Superior temporal gyrus (tissue), 1 donor: ENCODE measurements around the gene USP28.
A peak's percentile ranks its signal among the peaks of the same experiment; 100 is the strongest.

Experiments used
- DNase-seq: peaks from one replicate; pipeline ENCODE4 v3.0.0-alpha.2; 2016; ENCODE audit errors: extremely low spot score

USP28 gene

GRCh38 chr11:113876798-113877669 lies 1.7 kb upstream of the USP28 start:
- no peak for DNase-seq

DNA sequence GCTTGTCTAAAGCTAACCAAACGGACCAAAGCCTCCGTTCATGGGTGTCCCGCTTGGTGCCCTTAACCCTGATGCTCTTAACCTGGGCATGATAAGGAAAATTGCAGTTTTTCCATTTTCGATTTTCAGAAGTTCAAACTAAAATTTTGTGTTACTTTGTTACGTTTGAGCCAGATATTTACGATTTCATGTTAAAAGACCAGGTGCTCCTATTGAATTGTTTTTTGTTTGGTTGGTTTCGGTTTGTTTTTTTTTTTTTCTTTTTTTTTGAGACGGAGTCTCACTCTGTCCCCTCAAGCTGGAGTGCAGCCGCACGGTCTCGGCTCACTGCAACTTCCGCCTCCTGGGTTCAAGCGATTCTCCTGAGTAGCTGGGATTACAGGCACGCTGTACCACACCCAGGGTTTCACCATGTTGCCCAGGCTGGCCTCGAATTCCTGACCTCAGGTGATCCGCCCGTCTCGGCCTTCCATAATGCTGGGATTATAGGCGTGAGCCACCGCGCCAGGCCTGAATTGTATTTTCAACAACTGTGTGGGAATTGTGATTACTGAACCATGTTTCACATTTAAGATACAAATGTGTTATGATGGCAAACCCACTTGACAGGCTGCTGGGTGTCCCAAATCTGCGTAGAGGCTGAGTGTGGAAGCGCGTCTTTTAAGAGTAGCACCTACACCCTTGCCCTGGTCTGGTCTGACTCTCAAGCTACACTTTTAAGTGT lies 864 bp upstream of the USP28 start:
- no peak for DNase-seq

DNA sequence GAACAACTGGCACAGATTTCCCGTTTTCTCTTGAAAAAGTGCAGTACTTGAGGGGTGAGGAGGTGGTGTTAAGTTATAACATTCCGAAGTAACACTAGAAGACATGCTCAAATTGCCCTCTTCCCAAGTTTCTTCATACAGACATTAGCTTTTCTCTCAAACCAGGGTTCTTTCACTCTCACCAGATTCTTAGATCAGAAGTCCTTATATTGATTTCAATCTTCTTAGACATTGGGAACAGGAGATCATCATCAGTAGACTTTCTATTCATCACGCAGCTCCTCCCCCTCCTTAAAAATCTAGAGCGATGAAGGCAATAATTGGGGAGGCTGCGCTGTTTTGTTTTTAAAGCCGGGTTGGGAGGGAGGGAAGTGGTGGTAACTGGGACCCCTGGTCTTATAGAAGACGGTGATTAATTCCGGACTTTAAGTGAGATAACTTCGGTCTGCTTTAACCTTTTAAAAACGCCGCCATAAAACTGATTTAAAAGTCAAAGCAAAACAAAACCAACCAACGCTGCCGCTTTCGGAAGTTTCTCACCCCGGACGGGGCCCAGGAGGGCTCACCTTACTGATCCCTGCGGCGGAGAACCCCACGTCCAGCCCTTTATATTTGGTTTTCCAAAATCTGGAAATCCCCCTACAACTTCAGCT lies 665 bp downstream of the USP28 start:
- DNase-seq: peak; percentile 57

DNA sequence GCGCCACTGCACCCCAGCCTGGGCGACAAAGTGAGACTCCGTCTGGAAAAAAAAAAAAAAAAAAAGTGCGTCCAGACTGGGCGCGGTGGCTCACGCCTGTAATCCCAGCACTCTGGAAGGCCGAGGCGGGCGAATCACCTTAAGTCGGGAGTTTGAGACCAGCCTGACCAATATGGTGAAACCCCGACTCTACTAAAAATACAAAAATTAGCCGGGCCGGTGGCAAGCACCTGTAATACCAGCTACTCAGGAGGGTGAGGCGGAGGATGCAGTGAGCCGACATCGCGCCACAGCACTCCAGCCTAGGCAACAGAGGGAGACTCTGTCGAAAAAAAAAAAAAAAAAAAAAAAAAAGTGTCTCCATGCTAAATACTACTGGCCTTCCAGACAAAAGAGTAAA lies 1.3 kb downstream of the USP28 start:
- no peak for DNase-seq

DNA sequence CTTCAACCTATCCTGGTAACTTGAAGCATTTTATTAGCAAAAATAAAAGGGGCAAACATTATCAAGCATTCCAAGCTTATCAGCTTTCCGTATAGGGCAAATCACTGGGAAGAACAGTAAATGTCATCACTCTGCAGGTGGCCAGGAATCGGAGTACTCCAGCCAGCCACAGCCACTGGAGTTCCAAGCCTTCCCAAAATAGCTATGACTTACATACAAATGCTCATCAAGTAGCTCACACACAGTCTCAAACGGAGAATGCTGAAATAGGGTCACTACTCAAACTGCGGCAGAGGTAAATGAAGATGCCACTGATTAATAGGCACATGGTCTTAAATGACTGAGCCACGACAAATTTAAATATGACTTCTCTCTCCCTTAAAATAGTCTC lies 2.1 kb downstream of the USP28 start:
- DNase-seq: no peak

DNA sequence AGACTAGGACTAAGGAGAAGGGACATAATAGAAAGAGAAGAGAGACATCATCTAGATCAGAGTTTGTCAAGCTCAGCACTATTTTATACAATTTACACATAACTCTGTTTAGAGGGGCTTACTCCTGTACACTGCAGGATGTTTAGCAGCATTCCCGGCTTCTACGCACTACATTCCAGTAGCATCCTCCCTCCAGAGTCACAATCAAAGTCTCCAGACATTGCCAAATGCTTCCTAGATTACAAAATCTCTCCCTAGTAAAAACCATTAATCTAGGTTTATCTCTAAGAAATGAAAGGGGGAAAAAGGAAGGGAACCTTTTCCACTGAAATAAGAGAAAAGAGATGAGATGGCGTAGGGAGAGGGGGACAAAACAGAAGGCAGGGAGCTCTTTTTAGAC lies 4.0 kb downstream of the USP28 start:
- DNase-seq: no peak

DNA sequence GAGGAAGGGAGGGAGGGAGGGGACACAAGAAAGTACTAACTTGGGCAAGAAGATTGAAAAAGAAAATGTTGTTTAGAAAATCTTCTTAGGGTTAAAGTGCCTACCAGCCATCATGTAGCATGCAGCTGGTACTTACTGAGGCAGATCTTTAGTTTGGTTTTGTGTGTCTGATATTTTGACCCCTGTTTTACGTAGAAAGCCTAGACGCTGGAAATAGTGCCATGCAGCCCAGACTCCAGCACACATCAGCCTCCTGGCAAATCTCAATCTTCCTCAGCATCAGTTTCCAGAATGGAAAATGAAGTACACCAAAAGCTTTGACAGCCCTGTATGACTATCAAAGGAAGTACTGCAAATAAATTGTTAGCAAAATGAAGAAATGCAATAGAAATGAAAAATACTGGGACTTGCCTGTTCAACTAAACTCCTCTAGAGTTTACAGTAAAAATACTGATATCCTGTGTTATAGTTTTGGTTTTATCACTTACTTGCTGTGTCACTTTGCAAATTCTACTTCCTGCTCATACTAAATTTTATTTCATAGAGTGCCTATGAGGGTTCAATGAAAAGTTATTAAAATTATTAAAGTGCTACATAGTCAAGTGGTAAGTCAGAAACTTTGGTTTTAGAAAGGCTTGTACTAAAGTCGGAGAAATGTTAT lies 7.4 kb downstream of the USP28 start:
- DNase-seq: no peak

DNA sequence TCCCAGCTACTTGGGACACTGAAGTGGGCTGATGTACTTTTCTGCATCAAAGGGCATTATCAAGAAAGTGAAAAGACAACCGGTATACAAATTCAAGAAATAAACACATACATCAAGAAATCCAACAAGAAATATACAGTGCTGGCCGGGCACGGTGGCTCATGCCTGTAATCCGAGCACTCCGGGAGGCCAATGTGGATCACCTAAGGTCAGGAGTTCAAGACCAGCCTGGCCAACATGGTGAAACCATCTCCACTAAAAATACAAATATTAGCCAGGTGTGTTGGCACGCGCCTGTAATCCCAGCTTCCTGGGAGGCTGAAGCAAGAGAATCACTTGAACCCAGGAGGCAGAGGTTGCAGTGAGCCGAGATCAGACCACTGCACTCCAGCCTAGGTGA lies 9.5 kb downstream of the USP28 start:
- no peak for DNase-seq

DNA sequence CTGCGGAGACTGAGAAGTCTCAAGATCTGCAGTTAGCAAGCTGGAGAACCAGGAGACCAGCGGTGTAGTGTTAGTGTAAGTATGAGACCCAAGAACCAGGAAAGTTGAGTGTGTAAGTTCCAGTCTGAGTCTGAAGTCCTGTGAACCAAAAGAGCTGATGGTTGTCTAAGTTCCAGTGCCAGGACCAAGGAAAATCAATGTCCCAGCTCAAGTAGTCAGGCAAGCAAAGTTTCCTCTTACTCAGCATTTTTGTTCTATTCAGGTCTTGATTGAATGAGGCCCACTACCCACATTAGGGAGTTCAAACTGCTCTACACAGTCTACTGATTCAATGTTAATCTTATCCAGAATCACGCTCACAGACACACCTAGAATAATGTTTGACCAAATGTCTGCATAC lies 11.0 kb downstream of the USP28 start:
- no peak for DNase-seq

GRCh38 chr11:113862435-113862834 lies 12.9 kb downstream of the USP28 start:
- no peak for DNase-seq

GRCh38 chr11:113859665-113860064 lies 15.7 kb downstream of the USP28 start:
- no peak for DNase-seq

DNA sequence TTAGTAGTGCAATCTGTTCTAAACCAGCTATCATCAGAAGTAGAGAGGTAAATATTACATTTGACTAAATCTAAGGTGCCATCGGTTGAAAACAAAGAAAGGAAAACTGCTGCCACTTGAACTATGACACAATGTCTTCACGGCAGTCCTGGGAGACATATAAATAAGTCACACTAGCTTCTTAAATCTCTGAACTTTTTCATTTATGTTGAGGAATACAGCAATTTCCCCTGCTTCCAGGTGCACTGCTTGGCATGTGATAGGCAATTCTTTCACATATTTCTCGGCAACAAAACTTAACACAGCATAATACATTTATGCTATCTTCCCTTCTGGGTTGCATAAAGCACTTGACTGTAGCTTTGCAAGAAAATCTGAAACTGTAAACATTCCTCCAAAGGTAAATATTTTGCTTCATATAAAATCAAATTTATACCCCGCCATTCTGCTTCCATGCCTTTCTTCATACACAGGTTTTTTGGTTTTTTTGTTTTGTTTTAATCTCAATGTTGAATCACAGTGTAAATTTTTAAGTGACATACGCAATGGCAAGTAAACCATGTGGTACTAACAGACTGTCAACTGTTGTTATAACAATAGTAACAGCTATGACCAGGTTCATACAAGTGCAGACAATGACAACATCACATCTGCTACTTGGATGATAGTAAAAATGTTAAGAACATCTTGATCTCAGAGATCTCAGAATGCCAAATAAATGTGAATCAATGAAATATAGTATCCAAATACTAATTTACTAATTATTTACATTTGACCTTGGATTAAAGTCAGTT lies 18.2 kb downstream of the USP28 start:
- DNase-seq: no peak

- no peak for DNase-seq
These were observed 19.6 kb downstream of the USP28 start for GRCh38 chr11:113855803-113856202.

- DNase-seq: no peak
These were observed 25.2 kb downstream of the USP28 start for GRCh38 chr11:113850188-113850587.

GRCh38 chr11:113849713-113850112 lies 25.7 kb downstream of the USP28 start:
- DNase-seq: no peak

GRCh38 chr11:113847580-113847979 lies 27.8 kb downstream of the USP28 start:
- DNase-seq: no peak

- no peak for DNase-seq
These were observed 28.3 kb downstream of the USP28 start for GRCh38 chr11:113847111-113847510.

- no peak for DNase-seq
These were observed 33.7 kb downstream of the USP28 start for GRCh38 chr11:113841691-113842090.

DNA sequence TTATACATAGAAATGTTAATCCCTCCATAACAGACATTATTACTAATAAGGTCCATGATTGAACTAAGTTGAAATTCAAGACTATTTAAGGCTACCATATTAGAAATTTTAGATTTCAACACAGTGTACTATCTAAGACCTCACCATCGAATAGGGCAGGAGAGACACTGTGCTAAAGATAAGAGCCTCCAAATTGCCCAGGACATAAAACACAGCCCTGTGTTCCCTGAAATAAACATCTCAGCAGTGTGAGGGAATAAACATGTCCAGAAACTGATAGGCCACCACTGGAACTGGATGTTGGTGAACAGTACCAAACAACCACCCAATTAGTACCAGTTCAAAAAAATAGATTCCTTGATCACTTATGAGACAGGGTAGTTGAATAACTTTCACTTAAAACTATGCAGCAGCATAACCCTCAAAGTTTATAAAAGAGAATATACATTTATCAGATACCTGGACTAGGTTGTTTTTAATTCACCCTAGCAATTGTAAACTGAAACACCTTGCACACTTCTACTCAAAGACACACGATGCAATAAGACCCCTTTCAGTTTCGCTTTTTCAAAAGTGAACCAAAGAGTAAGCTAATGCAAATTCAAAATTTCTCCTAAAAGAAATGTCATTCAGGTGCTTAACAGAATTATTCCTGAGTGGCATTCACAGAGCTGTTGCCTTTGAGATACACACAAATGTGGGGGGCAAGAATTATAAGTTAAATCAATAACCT lies 34.3 kb downstream of the USP28 start:
- DNase-seq: no peak

- DNase-seq: no peak
These were observed 35.5 kb downstream of the USP28 start for GRCh38 chr11:113839842-113840241.

GRCh38 chr11:113838005-113838404 lies 37.4 kb downstream of the USP28 start:
- no peak for DNase-seq
